NB4 (cell line): Measurements from ENCODE around the gene TNKS1BP1.

ENCODE experiments used
- MYC ChIP-seq: IDR thresholded peaks from 2 replicates; pipeline ENCODE4 v1.6.1; 2011; ENCODE audit warnings: low read depth, low read length
- POLR2A ChIP-seq: IDR thresholded peaks from 2 replicates; pipeline ENCODE4 v1.6.1; 2011; ENCODE audit warnings: mild to moderate bottlenecking; ENCODE audit not compliant: insufficient read length; ENCODE audit errors: extremely low read depth
- TF ChIP-seq, protein P1 (sequence below): IDR thresholded peaks from one replicate; pipeline ENCODE4 v1.5.1; 2012; ENCODE audit warnings: low read depth, low read length

DNA sequence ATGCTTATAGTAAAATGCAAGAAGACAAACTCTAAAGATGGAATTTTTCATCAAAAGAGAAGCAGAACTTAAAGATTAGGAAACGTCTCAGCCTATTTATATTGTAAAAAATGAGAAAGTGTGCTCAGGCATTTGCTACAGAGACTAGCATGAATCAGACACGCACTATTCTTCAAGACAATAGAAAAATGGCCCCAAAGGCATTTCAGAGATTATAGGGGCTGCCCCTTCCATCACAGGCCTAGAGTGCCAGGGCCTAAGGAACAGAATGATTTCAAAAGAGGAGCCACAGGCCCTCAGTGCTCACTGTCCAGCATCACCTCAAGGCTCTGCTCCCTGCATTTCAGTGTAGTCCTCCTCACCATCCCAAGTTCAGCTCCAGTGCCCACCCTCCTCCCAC lies 27.5 kb downstream of the TNKS1BP1 start:
- TF ChIP-seq MYC = no peak
- TF ChIP-seq, protein P1, sequence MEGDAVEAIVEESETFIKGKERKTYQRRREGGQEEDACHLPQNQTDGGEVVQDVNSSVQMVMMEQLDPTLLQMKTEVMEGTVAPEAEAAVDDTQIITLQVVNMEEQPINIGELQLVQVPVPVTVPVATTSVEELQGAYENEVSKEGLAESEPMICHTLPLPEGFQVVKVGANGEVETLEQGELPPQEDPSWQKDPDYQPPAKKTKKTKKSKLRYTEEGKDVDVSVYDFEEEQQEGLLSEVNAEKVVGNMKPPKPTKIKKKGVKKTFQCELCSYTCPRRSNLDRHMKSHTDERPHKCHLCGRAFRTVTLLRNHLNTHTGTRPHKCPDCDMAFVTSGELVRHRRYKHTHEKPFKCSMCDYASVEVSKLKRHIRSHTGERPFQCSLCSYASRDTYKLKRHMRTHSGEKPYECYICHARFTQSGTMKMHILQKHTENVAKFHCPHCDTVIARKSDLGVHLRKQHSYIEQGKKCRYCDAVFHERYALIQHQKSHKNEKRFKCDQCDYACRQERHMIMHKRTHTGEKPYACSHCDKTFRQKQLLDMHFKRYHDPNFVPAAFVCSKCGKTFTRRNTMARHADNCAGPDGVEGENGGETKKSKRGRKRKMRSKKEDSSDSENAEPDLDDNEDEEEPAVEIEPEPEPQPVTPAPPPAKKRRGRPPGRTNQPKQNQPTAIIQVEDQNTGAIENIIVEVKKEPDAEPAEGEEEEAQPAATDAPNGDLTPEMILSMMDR = no peak
- TF ChIP-seq POLR2A = no peak
